NCI-H1436 treated with DMSO at 0.1 percent for 48 hours (cell line): ENCODE measurements around the gene NIPA2.

Experiments
- DNase-seq: peaks from one replicate; lab custom pipeline; 2025; lab: John Stamatoyannopoulos, UW

Gene NIPA2

DNA sequence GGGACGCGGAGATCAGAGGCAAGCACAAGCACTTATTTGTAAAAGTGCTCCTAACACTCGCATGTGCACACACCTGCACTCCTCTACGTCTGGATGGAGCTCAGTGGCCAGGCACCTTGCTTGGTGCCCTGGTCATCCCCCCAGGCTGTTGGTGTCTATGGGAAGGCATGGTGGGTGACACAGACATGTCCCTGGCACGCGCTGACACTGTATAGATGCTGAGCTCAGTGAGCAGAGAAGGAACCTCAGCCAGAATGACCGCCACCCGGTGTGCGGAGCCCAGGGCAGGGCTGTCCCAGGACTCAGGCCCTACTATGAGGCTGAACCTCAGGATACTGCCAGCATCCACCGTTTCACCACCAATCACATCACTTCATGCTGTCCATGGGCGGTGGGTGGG is 64.5 kb downstream of the NIPA2 start:
- DNase-seq: no peak

DNA sequence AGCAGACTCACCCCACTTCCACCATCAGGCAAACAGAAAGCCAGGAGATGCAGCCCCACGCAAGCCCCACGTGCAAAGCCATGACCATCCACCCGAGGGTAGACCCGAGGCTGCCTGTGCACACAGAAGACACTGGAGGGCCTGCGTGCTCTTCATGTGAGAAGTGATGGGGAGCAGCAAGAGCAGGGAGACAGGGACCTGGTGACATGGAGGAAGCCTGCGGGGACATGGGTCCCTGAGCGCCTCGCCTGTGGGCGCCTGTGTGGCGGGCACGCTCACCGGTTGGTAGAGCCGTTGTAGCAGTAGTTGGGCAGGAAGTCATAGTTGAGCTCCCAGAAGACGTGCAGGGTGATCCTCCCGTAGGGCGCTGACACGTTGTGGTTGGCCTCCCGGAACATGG is 65.0 kb downstream of the NIPA2 start:
- DNase-seq: no peak

DNA sequence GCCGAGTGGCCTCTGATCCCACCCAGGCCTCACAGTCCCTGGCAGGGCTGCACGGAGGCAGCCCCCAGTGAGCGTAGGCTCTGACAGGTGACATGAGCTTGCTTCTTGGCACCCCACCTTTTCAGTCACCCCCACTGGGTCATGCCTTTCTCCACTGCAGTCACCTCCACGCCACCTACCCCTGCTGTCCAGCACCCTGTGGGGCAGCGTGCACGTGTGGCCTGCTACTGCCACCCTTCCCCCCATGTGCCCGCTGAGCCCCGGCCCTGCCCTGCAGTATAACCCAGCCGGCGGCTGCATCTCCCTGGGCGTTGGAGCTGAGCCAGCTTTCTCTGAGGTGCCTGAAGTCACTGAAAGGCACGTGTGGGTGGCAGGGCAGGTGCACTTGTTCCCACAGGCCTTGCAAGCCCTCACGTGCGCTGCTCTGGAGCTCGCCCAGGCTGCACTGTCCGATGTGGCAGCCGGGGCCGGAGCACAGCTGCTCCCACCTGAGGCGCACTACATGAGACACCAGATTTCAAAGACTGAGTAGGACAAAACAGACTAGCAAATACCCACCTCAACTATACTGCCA is 65.6 kb downstream of the NIPA2 start:
- DNase-seq: no peak

DNA sequence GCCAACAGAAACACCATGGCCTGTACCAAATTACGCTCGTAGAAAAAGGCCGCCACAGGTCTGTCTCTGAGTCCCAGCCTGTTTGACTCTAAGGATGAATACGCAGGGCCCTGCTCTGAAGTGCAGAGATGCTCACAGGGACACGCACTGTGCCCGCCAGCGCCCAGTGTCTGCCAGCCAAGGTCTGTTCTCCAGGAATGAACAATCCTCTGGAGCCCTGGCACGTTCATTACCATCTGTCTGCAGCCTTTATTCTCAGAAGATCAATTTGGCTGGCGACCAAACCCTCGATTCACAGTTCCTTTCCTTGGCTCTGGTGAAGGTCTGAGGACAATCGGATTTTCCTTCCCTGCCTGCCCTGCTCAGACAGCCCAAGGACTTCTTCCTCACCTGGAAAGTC is 66.3 kb downstream of the NIPA2 start:
- DNase-seq: no peak

DNA sequence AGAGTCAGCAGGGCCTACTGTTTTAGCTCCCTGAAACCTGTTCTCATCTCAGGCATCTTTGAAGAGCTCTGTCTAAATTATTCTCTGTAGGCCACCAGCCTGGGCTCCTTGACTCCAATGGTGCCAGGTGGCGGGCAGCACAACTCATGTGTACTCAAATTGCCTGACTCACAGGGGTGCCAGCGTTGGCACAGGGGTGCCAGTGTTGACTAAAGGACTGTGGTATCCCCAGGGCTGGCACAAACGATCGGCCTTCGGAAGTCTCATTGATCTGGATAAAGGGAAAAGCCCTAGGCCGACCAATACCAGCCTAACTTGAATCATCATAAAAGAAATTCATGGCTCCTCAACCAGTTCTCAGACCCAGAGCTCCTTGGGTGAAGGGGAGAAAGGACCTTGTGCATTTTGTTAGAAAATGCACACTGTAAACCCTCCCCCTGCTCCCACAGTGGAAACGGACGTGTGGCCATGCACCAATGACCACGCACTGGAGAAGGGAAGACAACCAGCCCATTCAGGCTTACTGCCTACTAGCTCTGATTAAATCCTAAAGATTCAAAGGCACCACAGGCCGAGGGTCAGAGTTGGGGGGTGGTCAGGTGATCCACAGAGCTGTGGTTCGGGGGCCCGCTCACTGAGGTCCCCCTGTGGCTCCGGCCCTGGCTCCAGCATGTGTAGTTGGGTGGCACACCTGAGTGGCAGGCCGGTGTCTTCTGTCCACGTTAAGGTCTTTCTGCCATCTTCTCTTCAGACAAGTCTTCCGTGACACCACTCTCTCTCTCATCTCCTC is 68.9 kb downstream of the NIPA2 start:
- no peak for DNase-seq

DNA sequence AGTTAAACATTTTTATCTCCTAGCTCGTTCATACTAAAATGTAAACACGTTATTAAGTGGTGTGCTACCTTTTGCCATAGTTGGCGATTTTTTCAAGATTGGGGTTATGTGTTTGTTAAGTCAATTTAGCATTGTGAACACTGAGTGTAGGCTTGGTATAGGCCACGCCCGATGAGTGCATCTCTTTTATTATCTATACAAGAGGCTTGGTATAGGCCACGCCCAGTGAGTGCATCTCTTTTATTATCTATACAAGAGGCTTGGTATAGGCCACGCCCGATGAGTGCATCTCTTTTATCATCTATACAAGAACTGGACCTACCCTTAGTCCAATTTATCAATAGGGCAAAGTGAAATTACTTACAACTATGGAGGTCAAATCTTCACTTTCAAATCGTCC is 70.4 kb downstream of the NIPA2 start:
- no peak for DNase-seq

DNA sequence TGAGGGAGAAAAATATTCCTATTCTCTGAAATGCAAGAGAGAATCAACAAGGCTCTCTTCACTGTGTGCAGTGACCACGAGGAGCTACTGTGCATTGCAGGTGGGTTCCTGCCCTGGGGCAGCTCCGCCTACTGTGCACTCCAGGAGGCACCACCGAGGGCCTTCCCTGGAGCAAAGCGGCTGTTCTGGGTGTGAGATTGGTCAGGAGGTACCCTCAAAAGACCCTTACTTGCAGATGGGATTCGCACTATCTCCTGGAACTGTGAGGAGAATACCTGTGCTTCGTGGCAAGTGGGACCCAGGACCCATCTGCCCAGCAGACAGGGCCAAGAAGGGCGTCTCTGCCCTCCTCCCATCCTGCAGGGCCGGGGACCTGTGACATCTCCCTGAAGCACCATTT is 72.8 kb downstream of the NIPA2 start:
- no peak for DNase-seq

DNA sequence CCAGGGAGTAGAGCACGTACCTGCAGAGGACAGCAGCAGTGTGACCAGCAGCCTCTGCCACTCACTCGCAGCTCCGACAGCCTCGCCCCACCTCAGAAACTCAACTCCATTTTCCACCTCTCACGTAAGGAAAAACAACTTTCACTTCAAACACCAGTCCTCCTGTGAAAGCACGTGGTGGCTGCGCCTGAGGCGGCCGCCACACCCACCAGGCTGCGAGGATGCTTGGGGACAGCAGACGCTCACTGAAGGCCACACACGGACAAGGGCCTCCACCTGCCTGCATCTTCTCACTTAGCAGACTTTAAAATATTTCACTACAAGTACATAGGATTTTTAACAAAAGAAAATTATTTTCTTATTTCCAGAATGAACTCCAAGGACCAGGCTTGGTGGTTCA is 73.8 kb downstream of the NIPA2 start:
- DNase-seq: no peak

DNA sequence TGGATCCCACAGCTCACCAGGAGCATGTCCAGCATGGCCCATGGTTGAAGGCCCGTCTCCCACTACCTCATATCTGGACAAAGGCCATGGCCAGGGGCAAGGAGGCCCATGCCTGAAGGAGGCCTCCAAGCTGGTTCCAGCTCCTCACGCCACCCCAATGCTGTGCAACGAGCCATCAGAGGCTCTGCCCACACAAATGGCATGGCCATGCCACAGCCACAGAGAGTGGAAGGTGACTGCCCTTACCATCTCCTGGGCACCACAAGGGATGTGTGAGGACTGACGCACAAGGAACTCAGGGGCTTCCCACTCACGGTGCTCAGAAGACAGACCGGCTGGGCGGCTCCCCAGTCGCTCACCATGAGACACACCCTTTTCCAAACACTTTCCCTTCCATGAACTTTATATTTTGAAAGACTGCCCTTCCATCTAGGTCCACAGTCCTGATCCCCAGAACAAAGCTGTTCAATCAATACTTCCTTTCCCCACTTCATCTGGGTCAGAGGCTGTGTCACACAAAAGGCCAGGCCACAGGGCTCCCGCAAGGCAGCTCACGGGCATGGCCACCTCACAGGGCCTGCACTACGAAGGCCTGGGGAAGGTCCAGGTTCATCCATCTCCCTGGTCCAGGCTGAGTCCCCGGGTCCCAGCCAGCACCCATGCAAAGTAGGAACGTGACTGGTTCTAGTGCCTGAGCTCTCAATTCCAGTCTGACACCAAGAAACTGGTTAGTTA is 75.3 kb downstream of the NIPA2 start:
- no peak for DNase-seq

DNA sequence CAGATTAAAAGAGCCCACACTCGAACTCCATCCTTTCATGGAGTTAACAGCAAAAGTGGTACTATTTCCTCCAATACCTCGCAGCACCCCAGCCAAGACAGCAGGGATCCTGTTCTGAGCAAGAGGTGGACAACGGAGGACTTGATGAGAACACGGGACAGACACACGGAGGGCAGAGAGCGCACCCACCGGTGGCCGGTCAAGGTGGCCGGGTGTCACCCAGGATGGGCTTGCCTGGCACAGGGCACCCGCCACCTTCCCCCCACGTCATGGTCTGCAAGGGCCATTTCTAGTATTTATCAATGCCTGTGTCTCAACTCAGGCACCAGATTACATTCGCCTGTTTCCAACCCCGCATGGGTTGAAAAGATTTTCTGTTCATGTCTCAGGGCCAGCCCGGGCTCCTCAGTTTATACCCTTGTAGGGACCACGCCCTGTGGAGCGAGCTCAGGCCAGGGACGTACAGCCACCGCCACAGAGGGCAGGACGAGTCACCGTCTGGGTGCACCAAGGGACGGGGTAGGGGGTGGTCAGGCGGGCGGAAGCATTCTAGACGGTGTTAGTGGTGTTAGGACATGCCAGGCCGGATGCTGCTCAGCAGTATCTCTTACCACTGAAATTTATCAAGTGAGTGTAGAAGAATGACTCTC is 77.5 kb downstream of the NIPA2 start:
- no peak for DNase-seq

DNA sequence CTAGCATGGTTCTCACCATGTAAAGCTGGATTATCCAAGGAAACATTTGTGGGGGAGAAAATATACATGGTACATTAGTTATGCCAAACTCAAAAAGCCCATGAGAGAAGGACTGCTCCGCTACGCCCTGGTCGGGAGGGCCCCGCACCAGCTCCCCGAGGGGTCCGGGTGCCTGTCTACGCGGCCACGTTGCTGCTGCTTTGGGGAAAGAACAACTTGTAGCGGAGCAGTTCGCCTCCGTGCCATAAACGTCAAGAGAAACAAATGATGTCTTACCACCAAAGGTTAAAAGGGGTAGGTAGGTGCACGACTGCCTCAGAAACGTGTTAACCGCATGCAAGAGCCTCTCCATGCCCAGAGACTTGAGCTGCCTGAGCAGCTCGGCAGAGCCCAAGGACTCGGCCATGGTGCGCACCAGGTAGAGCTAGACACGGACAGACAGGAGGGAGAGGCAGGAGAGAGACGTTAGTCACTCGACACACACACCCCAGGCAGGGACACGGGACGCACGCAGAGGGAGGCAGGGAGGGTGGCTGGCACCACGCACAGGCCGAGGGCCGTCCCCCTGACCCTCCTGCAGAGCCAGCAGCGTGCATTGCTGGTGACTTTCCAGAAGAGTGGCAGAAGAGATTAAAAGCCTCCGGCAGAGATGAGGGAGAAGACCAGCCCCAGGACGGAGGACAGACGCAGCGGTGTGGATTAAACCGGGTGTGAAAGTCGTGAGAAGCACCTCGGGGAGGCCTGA is 78.3 kb downstream of the NIPA2 start:
- no peak for DNase-seq

DNA sequence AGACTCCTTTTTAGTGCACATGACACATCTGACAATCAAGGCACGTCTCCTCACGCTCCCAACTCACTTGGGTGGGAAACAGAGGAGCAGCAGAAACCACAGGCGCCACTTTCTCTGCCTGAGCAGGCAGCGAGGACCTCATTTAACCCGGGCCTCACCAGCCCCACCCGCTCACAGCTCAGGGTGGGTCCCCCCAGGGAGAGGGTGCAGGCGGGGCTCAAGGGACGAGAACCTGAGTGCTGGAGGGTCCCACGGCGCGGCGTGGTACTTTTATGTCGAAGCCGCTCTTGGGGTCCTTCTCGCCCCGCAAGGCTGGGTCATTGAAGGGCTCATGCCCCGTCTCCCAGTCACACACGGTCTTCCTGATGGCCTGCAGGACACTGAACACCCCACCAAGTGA is 79.1 kb downstream of the NIPA2 start:
- DNase-seq: no peak
